ENCODE measurements around the gene TLR5.

The TLR5 gene

GRCh38 chr1:223074445-223075300 lies 68.4 kb downstream of the TLR5 start:
- DNase-seq, result peak in 2 of 51 donors; percentile 5 to 13

GRCh38 chr1:223068900-223069665 lies 74.0 kb downstream of the TLR5 start:
- peak in 2 of 51 donors; percentile 2 to 5 for DNase-seq

GRCh38 chr1:223067914-223068313 lies 75.1 kb downstream of the TLR5 start:
- DNase-seq, result no peak

- DNase-seq, result no peak
Observed at GRCh38 chr1:223066415-223066814, 76.6 kb downstream of the TLR5 start.

GRCh38 chr1:223062177-223062576 lies 80.9 kb downstream of the TLR5 start:
- DNase-seq, result no peak

GRCh38 chr1:223059526-223059925 lies 83.5 kb downstream of the TLR5 start:
- DNase-seq, result no peak
